Mesendoderm (in vitro differentiated cells): ENCODE data around the gene ZNF655.
"Not testable (repeated sequence)": the region's sequence is repeated elsewhere in the genome, so short reads cannot be mapped to it uniquely, and the experiment has no call there.

Experiments
- DNase-seq: peaks from one replicate; pipeline ENCODE4 v3.0.0; 2013
- H2AK5ac ChIP-seq: 2 replicates; pipeline ENCODE4 v1.6.1; 2013; ENCODE audit warnings: low read length, inconsistent platforms
- H2BK120ac ChIP-seq: 2 replicates; pipeline ENCODE4 v1.6.1; 2013; ENCODE audit warnings: low read depth, mild to moderate bottlenecking, low read length, moderate library complexity, mixed read lengths
- H2BK15ac ChIP-seq: replicated peaks from 2 replicates; pipeline ENCODE4 v1.6.1; 2013; ENCODE audit warnings: low read depth, mild to moderate bottlenecking, moderate library complexity
- H2BK5ac ChIP-seq: 2 replicates; pipeline ENCODE4 v1.6.1; 2013; ENCODE audit warnings: low read length, inconsistent platforms
- H3K18ac ChIP-seq: 2 replicates; pipeline ENCODE4 v1.6.1; 2013; ENCODE audit warnings: mild to moderate bottlenecking, low read length, mixed read lengths
- H3K23ac ChIP-seq: one replicate; pipeline ENCODE4 v1.6.1; 2013; ENCODE audit warnings: low read length
- H3K27ac ChIP-seq: 2 replicates; pipeline ENCODE4 v1.5.1; 2013; ENCODE audit warnings: low read depth, mild to moderate bottlenecking, inconsistent platforms, low read length, moderate library complexity
- H3K27me3 ChIP-seq: 2 replicates; pipeline ENCODE4 v1.6.1; 2013; ENCODE audit warnings: low read length, control low read depth, mild to moderate bottlenecking, inconsistent platforms; ENCODE audit not compliant: insufficient read depth, poor library complexity
- H3K36me3 ChIP-seq: 2 replicates; pipeline ENCODE4 v1.6.1; 2013; ENCODE audit warnings: low read length, inconsistent platforms; ENCODE audit not compliant: control insufficient read depth, insufficient read depth
- H3K4ac ChIP-seq: one replicate; pipeline ENCODE4 v1.6.1; 2013; ENCODE audit warnings: low read depth, mild to moderate bottlenecking, low read length, moderate library complexity
- H3K4me1 ChIP-seq: 2 replicates; pipeline ENCODE4 v1.6.1; 2013; ENCODE audit warnings: low read depth, low read length, inconsistent platforms; ENCODE audit not compliant: control insufficient read depth
- H3K4me2 ChIP-seq: 2 replicates; pipeline ENCODE4 v1.6.1; 2013; ENCODE audit warnings: low read length
- H3K4me3 ChIP-seq: 2 replicates; pipeline ENCODE4 v1.5.1; 2013; ENCODE audit warnings: mild to moderate bottlenecking, low read length
- H3K56ac ChIP-seq: one replicate; pipeline ENCODE4 v1.6.1; 2013; ENCODE audit warnings: low read length
- H3K79me1 ChIP-seq: 2 replicates; pipeline ENCODE4 v1.6.1; 2013; ENCODE audit warnings: low read length, inconsistent platforms
- H3K79me2 ChIP-seq: 2 replicates; pipeline ENCODE4 v1.6.1; 2013; ENCODE audit warnings: mild to moderate bottlenecking, low read length; ENCODE audit not compliant: control insufficient read depth, insufficient read depth
- H3K9ac ChIP-seq: 2 replicates; pipeline ENCODE4 v1.6.1; 2013; ENCODE audit warnings: low read length, inconsistent platforms
- H4K5ac ChIP-seq: one replicate; pipeline ENCODE4 v1.6.1; 2013; ENCODE audit warnings: low read length
- H4K8ac ChIP-seq: one replicate; pipeline ENCODE4 v1.6.1; 2013; ENCODE audit warnings: low read depth, mild to moderate bottlenecking, control low read depth, low read length, moderate library complexity
- WGBS: extraction: QIAGEN DNeasy Blood & Tissue Kit; methylation state at CpG from one replicate; pipeline ENCODE4 v1.1.7; 2013; ENCODE audit warnings: low lambda C conversion rate, missing lambda C conversion rate; ENCODE audit not compliant: insufficient coverage; ENCODE audit errors: extremely low coverage; 5-methylcytosine and 5-hydroxymethylcytosine counted together

Gene ZNF655

GRCh38 chr7:99562114-99562784 is 3.8 kb downstream of the ZNF655 start:
- H3K27ac ChIP-seq, result peak overlapping the region; percentile 59
- no peaks in the 10 kb centered on the region for H3K27me3 ChIP-seq
- peaks cover 21% of the 10 kb centered on the region for H3K79me1 ChIP-seq
- peak overlapping the region; percentile 60 for H3K56ac ChIP-seq
- H4K8ac ChIP-seq, result no peak overlapping the region
- H3K4me3 ChIP-seq, result no peak overlapping the region
- no peak overlapping the region for H3K4me2 ChIP-seq
- H4K5ac ChIP-seq, result no peak overlapping the region
- H2BK120ac ChIP-seq, result no peak overlapping the region
- H3K36me3 ChIP-seq, result peaks cover 13% of the 10 kb centered on the region
- no peak overlapping the region for H2BK15ac ChIP-seq
- H3K4me1 ChIP-seq, result peaks cover under 1% of the 10 kb centered on the region
- no peak overlapping the region for H2BK5ac ChIP-seq
- H3K4ac ChIP-seq, result no peak overlapping the region
- H3K18ac ChIP-seq, result no peak overlapping the region
- no CpG with 5 or more reads among the region's 9 CpGs for WGBS
- no peak for DNase-seq
- H2AK5ac ChIP-seq, result no peak overlapping the region
- H3K9ac ChIP-seq, result peak overlapping the region; percentile 32
- H3K23ac ChIP-seq, result no peak overlapping the region
- H3K79me2 ChIP-seq, result peaks cover 34% of the 10 kb centered on the region

- no peak overlapping the region for H4K8ac ChIP-seq
- no peak overlapping the region for H2BK5ac ChIP-seq
- H3K4me1 ChIP-seq, result no peaks in the 10 kb centered on the region
- no peak overlapping the region for H3K4me2 ChIP-seq
- DNase-seq, result peak; percentile 98
- no peak overlapping the region for H3K4ac ChIP-seq
- H3K23ac ChIP-seq, result no peak overlapping the region
- no peak overlapping the region for H3K9ac ChIP-seq
- H3K79me2 ChIP-seq, result peaks cover 29% of the 10 kb centered on the region
- H3K56ac ChIP-seq, result no peak overlapping the region
- H3K27ac ChIP-seq, result peak overlapping the region; percentile 59
- H4K5ac ChIP-seq, result no peak overlapping the region
- H3K4me3 ChIP-seq, result no peak overlapping the region
- no peak overlapping the region for H2BK15ac ChIP-seq
- H3K36me3 ChIP-seq, result peaks cover 13% of the 10 kb centered on the region
- H3K27me3 ChIP-seq, result no peaks in the 10 kb centered on the region
- H2BK120ac ChIP-seq, result no peak overlapping the region
- H3K79me1 ChIP-seq, result peaks cover 19% of the 10 kb centered on the region
- no CpG with 5 or more reads among the region's 2 CpGs for WGBS
- no peak overlapping the region for H2AK5ac ChIP-seq
- no peak overlapping the region for H3K18ac ChIP-seq
These were observed 4.4 kb downstream of the ZNF655 start for GRCh38 chr7:99562832-99563231.

GRCh38 chr7:99563650-99564049 is 5.2 kb downstream of the ZNF655 start:
- no peaks in the 10 kb centered on the region for H3K27me3 ChIP-seq
- no peak overlapping the region for H2BK5ac ChIP-seq
- H3K4me3 ChIP-seq, result no peak overlapping the region
- no peaks in the 10 kb centered on the region for H3K4me1 ChIP-seq
- H2BK120ac ChIP-seq, result no peak overlapping the region
- no peak overlapping the region for H4K8ac ChIP-seq
- no peak overlapping the region for H3K9ac ChIP-seq
- no peak overlapping the region for H4K5ac ChIP-seq
- no peak overlapping the region for H3K18ac ChIP-seq
- peak overlapping the region; percentile 51 for H3K27ac ChIP-seq
- H2AK5ac ChIP-seq, result no peak overlapping the region
- no peak overlapping the region for H3K23ac ChIP-seq
- H3K4ac ChIP-seq, result no peak overlapping the region
- WGBS, result no CpG with 5 or more reads among the region's 10 CpGs
- no peak overlapping the region for H2BK15ac ChIP-seq
- peak; percentile 77 for DNase-seq
- peaks cover 26% of the 10 kb centered on the region for H3K79me2 ChIP-seq
- H3K56ac ChIP-seq, result no peak overlapping the region
- H3K79me1 ChIP-seq, result peaks cover 17% of the 10 kb centered on the region
- no peak overlapping the region for H3K4me2 ChIP-seq
- peaks cover 13% of the 10 kb centered on the region for H3K36me3 ChIP-seq

- H4K5ac ChIP-seq, H3K23ac ChIP-seq, H3K4me3 ChIP-seq, H3K18ac ChIP-seq, H3K27ac ChIP-seq, DNase-seq, H2BK15ac ChIP-seq, H4K8ac ChIP-seq, H2BK120ac ChIP-seq, H3K4me2 ChIP-seq, H3K4me1 ChIP-seq, H3K56ac ChIP-seq, H3K9ac ChIP-seq, H3K27me3 ChIP-seq, H3K4ac ChIP-seq, H3K79me1 ChIP-seq, H3K79me2 ChIP-seq, H3K36me3 ChIP-seq, H2BK5ac ChIP-seq, H2AK5ac ChIP-seq: not testable (repeated sequence)
- no CpG with 5 or more reads among the region's 7 CpGs for WGBS
These were observed 10.3 kb downstream of the ZNF655 start for GRCh38 chr7:99568770-99569169.

GRCh38 chr7:99571768-99572167 is 13.3 kb downstream of the ZNF655 start:
- DNase-seq, result no peak
- WGBS, result no CpG with 5 or more reads among the region's 3 CpGs
- Histone ChIP-seq H2BK120ac (no peak overlapping the region), H3K4me2 (no peak overlapping the region), H3K36me3 (peaks cover 3% of the 10 kb centered on the region), H3K4me1 (no peaks in the 10 kb centered on the region), H3K79me1 (no peaks in the 10 kb centered on the region), H3K27ac (no peak overlapping the region), H3K4ac (no peak overlapping the region), H4K5ac (no peak overlapping the region), H3K56ac (no peak overlapping the region), H3K9ac (no peak overlapping the region), H2BK15ac (no peak overlapping the region), H3K27me3 (no peaks in the 10 kb centered on the region), H3K23ac (no peak overlapping the region), H4K8ac (no peak overlapping the region), H3K18ac (no peak overlapping the region), H3K4me3 (no peak overlapping the region), H3K79me2 (no peaks in the 10 kb centered on the region), H2AK5ac (no peak overlapping the region), H2BK5ac (no peak overlapping the region)

GRCh38 chr7:99573257-99573656 is 14.8 kb downstream of the ZNF655 start:
- Histone ChIP-seq H3K27ac (no peak overlapping the region), H3K36me3 (peaks cover 3% of the 10 kb centered on the region), H3K56ac (no peak overlapping the region), H4K5ac (no peak overlapping the region), H2BK120ac (no peak overlapping the region), H3K79me1 (no peaks in the 10 kb centered on the region), H3K4me3 (no peak overlapping the region), H3K18ac (no peak overlapping the region), H2BK15ac (no peak overlapping the region), H3K79me2 (no peaks in the 10 kb centered on the region), H2AK5ac (no peak overlapping the region), H3K4ac (no peak overlapping the region), H3K23ac (no peak overlapping the region), H3K4me2 (no peak overlapping the region), H3K4me1 (no peaks in the 10 kb centered on the region), H4K8ac (no peak overlapping the region), H3K9ac (no peak overlapping the region), H2BK5ac (no peak overlapping the region), H3K27me3 (no peaks in the 10 kb centered on the region)
- no CpG with 5 or more reads among the region's 1 CpG for WGBS
- no peak for DNase-seq
